ENCODE data around the gene CCL18.

- TF ChIP-seq, protein P1, sequence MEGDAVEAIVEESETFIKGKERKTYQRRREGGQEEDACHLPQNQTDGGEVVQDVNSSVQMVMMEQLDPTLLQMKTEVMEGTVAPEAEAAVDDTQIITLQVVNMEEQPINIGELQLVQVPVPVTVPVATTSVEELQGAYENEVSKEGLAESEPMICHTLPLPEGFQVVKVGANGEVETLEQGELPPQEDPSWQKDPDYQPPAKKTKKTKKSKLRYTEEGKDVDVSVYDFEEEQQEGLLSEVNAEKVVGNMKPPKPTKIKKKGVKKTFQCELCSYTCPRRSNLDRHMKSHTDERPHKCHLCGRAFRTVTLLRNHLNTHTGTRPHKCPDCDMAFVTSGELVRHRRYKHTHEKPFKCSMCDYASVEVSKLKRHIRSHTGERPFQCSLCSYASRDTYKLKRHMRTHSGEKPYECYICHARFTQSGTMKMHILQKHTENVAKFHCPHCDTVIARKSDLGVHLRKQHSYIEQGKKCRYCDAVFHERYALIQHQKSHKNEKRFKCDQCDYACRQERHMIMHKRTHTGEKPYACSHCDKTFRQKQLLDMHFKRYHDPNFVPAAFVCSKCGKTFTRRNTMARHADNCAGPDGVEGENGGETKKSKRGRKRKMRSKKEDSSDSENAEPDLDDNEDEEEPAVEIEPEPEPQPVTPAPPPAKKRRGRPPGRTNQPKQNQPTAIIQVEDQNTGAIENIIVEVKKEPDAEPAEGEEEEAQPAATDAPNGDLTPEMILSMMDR (IDR thresholded peaks at IDR 0.05): no peak
- TF ChIP-seq POLR2A (IDR thresholded peaks at IDR 0.05): no peak
- no peak for TF ChIP-seq EP300 (IDR thresholded peaks at IDR 0.05)
These were observed 30.2 kb downstream of the CCL18 start for GRCh38 chr17:36094232-36094631.
